ENCODE results near the gene SERPINB3.
"Not testable (repeated sequence)": the region's sequence is repeated elsewhere in the genome, so short reads cannot be mapped to it uniquely, and the experiment has no call there.

The SERPINB3 gene

DNA sequence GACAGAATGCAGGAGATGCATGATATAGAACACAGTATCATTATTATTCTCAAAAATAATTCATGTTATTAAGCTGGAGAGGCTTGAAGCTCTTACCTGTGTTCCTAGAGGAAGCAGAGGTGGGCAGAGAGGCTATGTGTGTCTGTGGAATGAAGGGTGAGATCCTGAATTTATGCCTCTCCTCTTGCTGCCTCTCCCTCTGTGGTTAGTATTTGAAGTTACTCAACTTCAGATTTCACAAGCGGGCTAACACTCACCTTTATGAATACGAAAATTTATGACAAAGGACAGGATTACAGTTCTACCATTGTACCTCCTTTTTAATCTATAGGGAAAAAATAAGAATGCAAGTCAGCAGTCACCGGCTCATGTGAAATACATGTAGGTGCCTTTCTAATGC, at the start of gene SERPINB3:
TSS of gene SERPINB3 (minus strand) at position 144 of the 400 bp plus-strand sequence. CDS start 677 bp downstream, outside the sequence.
- DNase-seq = not testable (repeated sequence)

DNA sequence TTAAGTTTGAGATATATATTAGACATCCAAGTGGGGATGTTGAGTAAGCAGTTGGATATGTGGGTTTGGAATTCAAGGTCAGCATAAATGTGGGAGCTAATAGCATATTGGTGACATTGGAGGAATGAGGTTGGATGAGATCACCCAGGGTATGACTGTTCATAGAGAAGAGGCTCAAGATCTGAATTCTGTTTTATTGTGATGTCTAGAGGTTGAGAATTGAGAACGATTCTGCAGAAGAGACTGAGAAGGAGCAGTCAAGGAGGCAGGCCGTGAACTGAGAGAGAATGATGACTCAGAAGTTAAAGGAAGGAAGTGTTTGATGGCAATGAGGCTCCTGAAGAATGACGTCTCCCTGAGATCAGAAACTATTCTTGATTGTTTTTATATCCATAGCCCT, 47.0 kb upstream of the SERPINB3 start:
- DNase-seq = no peak

DNA sequence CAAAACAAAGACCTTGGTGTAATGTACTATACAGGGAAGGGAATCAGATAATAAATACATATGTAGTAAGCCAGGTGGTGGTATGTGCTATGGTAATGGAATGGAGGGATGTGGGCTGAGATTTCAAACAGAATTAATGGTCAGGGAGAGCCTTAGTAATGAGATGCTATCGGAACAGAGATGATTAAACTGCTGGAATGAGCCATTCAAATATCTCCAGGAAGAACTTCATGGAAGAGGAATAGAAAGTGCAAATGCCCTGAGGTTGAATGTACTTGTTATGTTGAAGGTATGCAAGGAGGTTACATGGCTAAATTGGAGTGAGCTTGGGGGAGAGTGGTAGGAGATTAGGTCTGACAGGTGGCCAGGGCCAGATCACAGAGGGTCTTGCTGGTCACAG, 46.1 kb upstream of the SERPINB3 start:
- no peak for DNase-seq

DNA sequence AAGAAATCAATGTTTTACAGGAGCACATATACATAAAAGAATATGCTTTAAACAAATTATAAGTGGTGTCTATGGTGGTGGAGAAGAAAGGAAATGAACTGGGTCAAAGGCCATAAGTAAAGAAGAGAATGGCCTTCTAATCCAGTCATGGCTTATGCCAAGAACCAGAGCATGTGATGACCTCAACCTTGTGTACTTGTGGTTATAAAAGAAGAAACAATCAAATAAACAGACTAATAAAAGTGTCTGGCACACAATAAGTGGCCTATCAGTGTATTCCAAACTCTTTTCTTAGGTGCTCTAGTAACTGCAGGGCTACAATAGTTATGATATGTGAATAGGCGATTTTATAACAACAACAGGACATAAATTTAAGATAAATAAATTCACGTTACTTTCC, 43.7 kb upstream of the SERPINB3 start:
- no peak for DNase-seq

DNA sequence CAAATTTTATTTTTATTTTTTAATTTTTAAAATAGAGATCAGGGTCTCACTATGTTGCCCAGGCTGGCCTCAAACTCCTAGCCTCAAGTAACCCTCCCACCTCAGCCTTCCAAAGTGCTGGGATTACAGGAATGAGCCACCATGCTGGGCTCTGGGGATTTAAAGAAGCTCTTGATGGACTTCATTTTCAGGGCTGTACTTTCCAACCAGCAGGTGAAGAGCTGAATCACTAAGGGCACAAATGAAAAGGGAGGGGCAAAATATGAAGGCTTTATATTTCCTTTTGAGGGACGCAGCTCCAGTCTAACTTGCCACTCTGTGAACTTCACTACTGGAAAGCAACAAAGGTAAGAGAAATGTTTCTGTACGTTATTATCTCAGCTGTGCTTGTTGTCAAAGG, 41.0 kb upstream of the SERPINB3 start, which contains the start of gene SERPINB11:
TSS of gene SERPINB11 (plus strand) at position 301 of the 400 bp plus-strand sequence. CDS start 7,234 bp downstream, outside the sequence.
- DNase-seq = no peak

DNA sequence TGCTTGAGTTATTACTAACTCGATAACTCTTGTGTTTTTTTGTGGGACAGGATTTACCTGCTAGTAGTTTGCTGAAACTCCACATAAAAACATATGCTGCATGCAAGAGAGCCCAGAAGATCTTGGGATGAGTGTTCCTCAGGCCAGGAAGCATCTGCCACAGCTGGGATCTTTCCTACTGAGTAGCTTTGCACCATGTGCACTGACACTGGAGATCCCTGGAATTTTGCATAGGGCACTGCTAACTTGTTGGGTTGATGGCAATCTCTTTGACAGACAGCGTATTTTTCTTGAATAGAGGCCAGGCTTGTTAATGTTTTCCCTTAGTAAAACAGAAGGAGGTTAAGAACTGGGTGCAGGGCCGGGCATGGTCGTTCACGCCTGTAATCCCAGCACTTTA, 40.3 kb upstream of the SERPINB3 start:
- no peak for DNase-seq

DNA sequence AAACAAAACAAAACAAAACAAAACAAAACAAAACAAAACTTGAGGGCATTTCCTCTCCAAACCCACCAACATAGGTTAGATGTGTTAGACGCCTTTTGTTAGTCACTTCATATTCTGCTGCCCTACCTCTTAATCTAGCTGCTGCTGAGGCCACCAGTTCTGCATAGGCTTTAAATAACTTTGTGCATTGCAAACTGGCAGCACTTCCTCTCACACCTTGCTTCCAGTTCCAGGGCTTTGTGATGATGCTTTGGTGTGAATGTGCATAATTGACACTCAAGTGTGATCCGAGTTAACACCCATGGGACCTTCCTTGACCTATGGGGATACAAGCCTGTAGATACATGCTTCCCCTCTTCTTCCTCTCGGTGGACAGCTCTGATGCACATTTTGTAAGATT, 38.8 kb upstream of the SERPINB3 start:
- DNase-seq = no peak

DNA sequence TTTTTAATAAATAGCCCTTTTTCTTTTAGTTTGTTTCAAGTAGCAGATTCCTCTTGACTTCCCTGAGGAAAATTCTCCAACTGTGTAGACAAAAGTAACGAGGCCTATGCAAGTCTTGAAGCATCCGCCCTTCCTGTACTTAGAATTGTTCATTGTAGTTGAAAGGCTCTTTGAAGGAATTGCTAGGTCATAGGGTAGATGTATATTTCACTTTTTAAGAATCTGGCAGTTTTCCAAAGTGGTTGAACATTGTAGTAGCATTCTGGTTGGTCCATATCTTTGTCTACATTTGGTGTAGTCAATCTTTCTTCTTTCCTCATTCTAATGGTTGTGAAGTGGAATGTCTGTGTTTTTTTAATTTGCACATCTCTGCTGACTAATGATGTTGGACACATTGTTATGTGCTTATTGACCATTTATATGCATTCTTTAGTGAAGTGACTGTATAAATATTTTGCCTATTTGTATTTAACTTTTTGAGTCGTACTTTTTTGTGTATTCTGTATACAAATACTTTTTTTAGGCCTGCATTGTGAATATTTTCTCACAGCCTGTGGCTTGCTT, 35.5 kb upstream of the SERPINB3 start:
- DNase-seq = no peak

DNA sequence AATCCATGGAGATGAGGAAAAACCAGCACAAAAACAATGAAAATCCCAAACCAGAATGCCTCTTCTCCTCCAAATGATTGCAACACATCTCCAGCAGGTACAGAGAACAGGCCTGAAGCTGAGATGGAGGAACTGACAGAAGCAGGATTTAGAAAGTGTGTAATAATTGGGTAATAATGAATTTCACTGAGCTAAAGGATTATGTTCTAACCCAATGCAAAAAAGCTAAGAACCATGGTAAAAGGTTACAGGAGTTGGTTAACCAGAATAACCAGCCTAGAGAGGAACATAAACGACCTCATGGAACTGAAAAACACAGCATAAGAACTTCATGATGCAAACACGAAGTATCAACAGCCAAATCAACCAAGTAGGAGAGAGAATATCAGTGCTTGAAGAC, 27.4 kb upstream of the SERPINB3 start:
- DNase-seq = no peak

DNA sequence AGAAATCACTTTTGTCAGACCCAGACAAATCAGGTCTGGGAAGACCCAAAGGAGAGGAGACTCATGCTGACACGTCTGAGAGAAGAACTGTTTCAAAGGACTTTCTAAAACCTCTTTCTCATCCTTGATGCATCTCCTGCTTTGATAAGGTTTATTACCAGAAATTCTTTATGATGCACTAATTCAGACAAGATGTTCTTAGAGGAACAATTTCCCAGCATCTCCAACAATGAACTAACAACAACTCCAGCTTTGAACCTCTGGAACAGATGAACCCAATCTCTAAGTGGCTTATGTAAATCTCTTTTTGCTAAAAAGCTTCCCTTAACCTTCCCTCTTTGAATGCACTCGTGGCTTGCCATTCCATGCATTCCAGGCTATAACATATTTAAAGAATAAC, 25.2 kb upstream of the SERPINB3 start:
- DNase-seq = no peak

DNA sequence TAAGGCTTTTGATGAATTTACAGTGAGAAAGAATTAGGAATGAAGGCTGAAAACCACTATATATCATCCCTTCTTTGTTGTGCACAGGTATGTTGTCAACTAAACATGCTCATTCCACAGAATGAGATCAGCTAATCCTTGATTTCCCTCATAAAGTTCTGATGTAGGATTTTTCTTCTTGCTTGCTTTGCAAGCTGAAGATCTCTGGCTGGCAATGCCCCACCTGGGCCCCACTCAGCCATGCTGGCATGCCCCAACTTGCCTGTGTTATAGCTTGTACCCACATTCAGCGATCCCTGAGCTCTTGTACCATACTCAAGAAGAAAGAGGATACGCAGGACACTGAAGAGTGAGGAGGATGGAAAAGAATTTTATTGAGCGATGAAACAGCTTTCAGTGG, 23.0 kb upstream of the SERPINB3 start:
- DNase-seq = no peak

DNA sequence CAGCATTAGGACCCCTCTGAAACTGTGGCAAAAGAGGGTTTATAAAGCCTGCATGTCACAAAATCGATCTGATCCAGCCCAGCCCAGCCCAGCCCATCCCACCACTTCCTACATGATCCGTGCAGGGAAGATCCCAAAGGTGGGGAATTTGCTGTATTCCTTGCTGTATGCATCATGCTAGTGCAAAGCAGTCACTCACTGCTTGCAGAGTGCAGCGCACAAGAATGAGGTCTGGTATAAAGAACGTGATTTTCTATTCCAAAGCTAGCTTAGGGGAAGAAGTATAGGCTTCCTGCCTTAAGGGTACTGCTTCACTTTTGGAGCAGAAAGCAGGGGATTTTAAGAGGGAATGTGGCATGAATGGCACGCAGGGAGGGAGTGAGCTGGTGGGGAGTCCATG, 22.2 kb upstream of the SERPINB3 start:
- DNase-seq = no peak

DNA sequence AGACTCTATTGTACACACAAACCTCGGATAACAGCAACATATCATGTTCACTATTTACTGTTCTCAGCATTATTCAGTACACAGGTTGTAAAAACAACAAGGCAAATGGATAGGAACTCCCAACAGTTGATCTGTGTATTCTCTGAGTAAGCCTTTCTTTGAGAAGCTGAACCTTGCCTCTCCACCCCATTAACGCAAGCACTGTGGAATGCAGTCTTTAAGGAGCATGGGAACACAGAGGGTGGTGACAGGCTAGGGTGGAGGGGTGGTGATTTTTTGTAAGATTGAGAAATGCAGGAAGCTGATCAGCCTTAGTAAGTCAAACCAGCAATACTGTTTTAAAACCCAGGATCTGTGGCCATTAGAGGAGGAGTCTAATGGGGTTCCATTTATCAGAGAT, 21.5 kb upstream of the SERPINB3 start:
- no peak for DNase-seq

DNA sequence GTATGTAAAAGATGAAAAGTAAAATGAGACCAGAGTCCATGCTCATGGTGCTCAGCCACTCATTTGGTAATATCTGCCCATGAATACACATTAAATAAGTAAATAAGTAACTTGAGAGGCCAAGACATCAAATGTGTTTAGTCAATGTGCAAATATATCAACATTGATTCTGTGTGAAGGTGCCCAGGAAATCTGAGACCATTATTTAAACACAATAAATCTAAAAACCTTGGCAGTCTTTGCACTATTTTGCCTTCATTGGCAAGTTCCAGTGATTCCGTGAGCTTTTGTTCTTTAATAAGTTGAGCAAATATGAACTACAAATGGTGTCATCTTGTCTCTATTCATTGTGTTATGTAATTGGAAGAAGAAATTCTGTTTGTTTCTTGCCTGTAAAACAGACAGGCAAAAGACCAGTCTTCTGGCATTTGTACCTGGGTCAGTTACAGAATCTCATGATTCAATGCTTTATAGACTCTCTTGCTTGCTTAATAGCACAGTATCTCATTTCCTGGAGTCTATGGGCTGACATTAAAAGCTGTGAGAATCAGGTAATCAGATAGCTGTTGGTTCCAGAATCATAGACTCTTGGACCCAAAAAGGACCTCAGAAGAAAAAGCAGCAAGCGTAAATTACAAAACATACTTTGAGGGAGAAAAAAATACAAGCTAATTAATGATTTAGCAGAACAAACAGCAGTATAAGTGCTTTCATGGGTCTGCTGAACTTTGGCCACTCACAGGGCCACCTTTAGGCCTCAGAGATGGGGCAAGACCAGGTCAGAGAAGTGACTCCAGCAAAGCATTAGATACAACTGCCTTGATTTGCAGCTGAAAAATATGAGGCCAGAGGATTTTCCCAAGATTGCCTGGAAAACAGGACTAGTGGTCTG, 20.0 kb upstream of the SERPINB3 start:
- DNase-seq = no peak

DNA sequence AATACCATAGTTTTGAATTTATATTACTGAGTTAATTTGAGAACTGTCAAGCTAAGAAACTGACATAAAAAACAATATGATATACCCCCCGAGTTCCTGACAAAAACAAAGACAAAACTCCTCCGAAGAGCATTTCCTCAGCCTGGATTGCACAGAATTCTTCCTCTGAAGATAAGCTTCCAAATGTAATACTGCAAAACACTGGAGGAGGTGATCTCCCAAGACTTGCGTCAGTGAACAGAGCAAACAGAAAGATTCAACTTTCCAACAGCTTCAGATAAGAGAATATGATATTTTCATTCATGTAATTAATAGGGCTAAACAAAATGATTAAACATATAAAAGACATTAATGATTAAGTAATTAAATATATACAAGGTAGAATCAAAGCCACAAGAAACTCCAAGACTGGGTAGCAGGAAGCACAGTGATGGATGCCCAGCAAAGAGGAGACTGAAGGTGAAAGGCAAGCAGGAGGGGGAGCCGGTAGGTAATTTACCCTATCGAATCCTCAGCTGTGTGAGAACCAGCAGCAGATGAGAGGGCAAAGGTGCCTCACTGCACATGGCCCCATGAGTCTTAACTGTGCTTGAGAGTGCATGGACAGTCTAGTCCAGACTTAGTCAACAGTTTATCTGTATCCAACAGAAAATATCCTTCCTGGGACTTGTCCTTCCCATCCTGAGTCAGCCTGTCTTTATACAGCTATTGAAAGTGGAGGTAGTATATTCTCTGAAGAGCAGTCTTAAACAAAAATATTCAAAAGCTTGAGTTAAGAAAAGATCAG, 18.3 kb upstream of the SERPINB3 start:
- DNase-seq = no peak

DNA sequence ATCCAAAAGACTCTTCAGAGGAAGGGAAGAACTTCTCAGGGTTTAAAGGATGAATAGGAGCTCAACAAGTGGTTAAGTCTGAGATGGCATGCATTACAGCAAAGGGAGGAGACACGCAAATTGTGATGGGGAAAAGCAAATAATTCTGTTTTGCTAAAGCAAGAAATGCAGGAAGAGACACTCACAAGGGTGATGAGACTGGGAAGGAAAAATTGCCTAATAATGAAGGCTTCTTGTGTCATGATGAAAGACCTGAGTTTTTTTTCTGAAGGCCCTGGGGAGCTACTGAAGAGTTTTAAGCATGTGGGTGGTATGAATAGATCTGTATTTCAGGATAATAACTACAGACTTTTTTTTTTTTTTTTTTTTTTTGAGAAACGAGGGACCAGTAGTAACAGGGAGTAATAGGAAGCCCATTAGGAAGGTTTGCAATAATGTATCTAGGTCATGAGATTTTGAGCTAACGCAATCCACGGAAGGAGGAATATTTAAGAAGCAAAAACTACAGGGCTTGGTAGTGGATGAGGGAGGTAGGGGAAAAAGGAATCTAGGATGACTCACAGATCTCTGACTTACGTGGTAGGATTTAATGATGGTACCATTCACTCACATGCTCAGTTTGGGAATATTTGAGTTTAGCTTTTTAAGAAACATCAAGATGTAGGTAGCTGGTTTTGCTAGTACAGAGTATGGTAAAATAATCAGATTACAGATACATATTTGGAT, 16.0 kb upstream of the SERPINB3 start:
- no peak for DNase-seq

DNA sequence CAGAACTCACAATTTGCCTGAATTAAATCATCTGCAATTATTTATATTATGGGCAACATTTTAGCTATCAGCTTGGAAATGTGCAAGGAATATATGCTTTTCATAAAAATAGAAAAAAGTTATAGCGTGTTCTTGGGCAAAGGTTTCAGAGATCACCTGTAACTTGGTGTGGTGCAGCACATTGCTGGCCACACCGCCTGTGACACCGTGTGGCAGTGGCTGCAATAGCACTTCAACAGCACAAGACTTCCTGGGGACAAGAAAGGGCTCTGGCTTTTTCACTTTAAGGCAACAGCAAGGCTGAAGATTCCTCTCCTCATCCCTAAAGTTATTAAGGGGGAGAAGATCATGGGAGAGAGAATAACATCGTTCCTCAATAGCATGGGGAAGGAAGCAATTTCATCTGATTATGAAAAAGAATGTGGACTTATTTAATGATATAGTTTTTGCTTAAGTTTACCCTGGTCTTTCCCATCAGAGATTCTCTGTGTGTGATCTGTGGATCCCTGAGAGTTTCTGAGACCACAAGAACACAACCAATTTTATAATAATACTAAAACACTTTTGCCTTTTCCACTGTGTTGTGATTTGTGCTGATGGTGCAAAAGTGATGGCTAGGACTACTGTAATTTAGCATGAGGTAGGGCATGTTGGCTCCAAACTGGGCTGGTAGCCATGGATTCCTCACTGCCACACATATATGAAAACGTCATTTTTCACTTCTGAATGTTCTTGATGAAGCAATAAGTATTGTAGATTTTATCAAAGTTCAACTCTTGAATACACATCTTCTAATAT, 15.0 kb upstream of the SERPINB3 start:
- DNase-seq = no peak

DNA sequence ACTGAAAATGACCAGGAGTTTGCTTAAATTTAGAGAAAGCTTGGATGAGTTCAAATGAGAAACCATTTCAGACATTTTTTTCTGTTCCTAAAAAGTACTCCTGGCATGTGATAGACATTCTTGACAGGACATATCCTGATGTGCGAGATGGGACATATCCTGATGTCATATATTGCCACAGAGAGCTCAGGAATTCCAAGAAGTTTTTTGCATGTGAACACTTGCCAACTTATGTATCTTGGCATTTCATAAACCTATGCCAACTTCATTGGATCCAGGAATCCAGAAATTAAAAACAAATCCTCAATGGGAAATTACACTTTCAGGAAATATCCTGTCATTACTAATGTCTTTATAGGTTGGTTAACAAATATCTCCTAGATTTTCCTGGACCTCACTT, 2.9 kb upstream of the SERPINB3 start:
- DNase-seq = no peak

DNA sequence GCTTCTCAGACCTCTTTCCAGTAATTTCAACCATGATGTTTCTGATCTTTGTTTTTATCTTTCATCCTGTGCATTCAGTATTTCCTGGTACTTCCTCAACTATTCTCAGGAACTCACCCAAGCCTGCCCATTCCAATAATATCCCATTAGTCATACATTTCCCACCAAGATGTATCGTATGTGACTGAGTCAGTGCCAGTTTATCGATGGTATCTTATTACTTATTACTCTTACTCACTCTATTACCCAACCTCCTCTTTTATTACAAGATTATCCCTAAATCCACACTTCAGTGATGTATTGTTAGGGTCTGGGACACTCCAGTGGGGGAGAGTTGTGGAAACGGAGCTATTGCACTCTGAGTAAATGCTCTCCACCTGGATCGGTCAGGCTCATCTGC, 2.8 kb downstream of the SERPINB3 start:
- not testable (repeated sequence) for DNase-seq

DNA sequence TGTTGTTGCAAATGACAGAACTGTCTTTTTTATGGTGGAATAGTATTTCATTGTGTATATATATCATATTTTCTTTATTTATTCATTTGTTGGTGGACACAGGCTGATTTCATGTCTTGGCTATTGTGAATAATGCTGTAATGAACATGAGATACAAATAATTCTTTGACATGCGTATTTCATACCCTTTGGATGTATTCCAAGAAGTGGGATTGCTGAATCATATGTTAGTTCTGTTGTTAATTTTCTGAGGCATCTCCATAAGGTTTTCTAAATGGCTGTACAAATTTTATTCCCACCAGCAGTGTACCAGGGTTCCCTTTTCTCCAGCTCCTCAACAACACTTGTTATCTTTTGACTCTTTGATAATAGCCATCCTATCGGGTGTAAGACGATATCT, 11.4 kb downstream of the SERPINB3 start:
- not testable (repeated sequence) for DNase-seq

DNA sequence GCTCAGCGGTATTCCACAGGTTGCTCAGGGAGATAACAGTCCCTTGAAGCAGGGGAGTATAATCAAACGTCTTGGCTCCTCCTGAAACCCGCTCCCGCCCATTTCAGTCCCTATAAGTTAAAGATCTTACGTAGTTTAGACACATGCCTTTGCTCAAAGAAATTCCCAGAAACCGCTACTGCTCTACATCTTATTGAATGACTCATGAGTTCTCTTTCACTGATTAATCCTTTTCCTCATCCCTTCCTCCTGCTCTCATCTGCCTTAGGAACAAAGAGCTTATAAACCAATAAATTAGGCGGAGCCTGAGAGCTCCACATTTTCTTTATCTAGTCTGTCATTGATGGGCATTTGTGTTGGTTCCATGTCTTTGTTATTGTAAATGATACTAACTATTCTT, 13.5 kb downstream of the SERPINB3 start:
- no peak for DNase-seq

DNA sequence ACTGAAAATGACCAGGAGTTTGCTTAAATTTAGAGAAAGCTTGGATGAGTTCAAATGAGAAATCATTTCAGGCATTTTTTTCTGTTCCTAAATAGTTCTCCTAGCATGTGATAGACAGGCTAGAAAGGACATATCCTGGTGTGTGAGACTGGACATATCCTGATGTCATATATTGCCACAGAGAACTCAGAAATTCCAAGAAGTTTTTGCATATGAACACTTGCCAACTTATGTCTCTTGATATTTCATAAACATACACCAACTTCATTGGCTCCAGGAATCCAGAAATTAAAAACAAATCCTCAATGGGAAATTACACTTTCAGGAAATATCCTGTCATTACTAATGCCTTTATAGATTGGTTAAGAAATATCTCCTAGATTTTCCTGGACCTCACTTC, 14.8 kb downstream of the SERPINB3 start:
- DNase-seq = no peak

Measured in activated CD4-positive, alpha-beta T cell treated with anti-CD3 and anti-CD28 coated beads, Interleukin-2, amount 50 U/mL, for 4 hours (primary cell).